NCI-H345 treated with DMSO at 0.1 percent for 48 hours (cell line): Measurements from ENCODE around the gene GOLGB1.
A peak's percentile ranks its signal among the peaks of the same experiment; 100 is the strongest.

Experiments
- DNase-seq: peaks from one replicate; lab custom pipeline; 2025; ENCODE audit not compliant: unreplicated experiment; lab: John Stamatoyannopoulos, UW

GOLGB1 gene

DNA sequence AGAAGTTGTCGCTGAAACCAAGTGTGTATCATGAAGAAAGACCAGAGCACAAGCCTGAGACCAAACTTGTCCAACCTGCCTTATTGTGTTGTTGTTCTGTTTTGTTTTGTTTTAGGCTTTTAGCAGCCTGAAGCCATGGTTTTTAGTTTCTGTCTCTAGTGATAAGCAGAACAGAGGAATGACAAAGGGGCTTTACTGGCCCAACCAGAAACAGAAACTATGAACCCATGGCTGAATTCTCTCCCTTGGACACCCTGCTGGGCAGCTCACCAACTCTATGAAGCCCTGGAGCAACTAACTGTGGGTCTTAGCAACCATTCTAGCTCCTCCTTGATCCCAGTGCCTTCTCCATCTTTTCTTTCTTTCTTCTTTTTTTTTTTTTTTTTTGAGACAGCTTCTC lies 119.2 kb downstream of the GOLGB1 start:
- DNase-seq = no peak

DNA sequence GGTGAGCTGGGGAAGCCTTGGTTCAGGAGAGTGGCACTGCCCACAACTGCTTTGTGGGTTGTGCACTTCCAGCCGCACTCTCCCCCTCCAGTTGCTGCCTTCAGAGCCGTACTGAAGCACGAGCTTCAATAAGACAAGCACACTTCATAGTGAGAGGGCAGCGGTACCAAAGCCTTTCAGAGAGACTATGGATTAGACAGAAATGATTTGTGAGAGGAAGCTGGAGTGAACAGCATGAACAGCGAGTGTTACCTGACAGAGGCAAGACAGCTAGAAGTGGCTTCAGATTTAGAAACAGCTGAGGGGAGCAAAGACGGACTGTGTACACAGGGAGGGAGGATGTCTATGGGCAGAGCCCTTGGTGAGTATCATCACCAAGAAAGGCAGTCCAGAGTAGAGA lies 119.9 kb downstream of the GOLGB1 start:
- DNase-seq = no peak

DNA sequence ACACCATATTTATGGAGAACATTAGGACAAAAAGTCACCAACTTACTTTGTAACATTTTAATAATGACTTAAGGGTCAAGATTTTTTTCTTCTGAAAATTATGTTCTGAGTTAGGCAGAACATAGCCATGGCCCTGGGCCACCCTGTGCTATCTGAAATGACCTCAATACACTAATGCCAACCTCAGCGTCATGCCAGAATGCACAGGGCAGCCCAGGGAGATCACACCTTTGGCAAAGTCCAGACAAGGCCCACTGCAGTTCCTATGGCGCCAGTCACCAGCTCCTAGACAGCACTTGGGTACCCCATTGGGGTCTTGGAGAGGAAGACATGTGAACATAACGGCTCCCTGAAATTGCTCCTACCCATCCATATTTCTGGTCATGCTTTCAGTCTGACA lies 121.9 kb downstream of the GOLGB1 start:
- DNase-seq = no peak

DNA sequence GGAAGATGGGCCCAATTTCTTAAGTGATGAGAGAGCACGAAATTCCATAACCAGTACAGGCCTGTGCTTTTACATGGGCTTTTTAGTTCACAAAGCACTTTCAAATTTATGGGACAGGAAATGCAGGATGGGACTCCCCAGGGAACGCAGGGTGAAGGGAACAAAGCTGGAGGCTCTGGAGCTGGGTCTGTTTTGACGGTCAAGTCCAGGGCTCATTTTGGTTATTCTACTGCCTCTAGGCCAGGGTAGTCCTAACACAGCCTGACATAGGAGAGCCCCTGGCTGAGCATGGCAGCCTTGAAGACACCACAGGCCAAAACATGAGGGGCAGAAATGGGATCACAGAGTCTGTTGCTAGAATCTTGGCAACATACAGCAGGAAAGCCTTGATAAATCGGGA lies 122.3 kb downstream of the GOLGB1 start:
- DNase-seq = no peak

DNA sequence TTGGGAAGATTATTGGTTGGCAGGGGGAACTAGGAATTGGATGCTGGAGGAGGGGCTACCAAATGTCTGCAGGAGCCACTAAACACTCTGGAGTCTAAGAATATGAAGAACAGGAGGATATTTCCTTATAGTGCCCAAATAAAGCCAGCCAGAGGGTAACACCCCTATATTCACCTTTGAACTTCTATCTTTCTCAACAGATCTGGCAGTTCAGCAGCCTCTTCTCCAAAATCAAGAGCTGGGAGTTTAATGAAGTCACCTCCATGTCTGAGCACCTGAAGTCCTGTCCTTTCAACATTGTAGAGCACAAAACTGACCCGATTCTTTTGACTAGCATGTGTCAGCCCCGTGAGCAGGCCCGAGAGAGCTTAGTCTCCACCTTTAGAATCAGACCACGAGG lies 123.0 kb downstream of the GOLGB1 start:
- no peak for DNase-seq

DNA sequence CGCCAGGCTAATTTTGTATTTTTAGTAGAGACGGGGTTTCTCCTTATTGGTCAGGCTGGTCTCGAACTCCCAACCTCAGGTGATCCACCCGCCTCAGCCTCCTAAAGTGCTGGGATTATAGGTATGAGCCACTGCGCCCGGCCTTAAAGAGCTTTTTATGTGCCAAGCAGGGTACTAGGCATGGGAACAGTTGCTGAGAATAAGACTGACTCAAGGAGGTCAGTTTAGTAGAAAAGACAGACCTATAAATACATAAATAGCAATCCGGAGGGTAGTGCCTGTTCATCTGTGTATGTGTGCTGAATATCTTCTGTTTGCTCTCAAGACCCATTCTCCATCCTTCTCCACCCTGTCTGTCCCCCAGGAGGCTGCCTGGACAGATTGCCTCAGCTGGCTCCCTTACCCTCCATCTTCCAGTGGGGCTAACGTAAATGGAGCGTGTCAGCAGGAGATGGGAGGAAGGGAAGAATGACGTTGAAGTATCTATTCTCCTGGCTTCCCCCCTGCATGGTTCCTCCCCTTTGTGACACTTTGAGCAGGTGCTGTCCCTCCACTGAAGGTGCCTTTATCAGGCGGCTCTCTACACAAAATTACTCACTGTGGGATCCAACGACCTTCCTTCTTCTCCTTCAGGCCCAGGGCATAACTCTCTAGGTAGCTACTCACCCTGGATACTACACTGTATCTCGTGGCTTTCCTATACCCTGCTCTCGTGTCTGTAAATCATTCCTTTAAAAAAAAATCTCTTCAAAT lies 125.2 kb downstream of the GOLGB1 start:
- peak; percentile 1 for DNase-seq

DNA sequence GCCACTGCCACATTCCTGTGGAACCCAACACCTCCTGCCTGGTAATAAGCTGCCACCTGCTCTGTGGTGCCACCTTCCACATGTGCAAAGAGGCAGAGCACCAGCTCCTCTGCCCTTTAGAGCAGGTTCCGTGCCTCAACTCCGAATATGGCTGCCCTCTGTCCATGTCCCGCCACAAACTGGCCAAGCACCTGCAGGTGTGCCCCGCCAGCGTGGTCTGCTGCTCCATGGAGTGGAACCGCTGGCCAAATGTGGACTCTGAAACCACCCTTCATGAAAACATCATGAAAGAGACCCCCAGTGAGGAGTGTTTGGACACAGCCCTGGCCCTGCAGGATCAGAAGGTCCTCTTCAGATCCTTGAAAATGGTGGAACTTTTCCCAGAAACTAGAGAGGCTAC lies 128.1 kb downstream of the GOLGB1 start:
- DNase-seq = no peak

DNA sequence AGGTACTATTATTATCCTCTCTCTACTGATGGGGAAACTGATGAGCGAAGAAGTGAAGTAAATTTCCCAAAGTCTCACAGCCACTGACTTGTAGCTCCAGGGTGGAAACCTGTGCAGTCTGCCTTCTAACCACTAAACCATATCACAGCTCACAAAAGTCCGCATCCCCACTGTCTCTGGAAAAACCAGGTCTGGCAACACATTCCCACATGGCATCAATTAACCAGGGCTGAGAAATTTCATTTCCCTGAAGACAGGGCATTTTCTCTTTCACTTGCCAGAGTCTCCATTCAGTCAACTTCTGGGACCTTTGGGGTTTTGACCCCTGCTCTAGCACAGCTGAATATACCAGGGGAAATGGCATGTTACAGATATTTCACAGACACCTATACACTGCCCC lies 129.8 kb downstream of the GOLGB1 start:
- no peak for DNase-seq
